GM12878 (cell line): ENCODE measurements around the gene CAMK2B. TPM values are rescaled to one million over a fixed set of nuclear protein-coding genes. Genes with fewer than 3 reads are reported as not detected.

Experiments
- ATAC-seq: fragments of 200-7000 bp; cut with Tn5 transposase; 3 replicates; pipeline ENCODE4 v1.9.1; 2020; ENCODE audit warnings: mild to moderate bottlenecking, moderate library complexity
- BruUV-seq: library from RNA; stranded (reverse); fragments of 400-500 nt; replicated peaks from 2 replicates; lab custom pipeline; 2021; lab: Mats Ljungman, UMichigan
- CTCF ChIA-PET: fragments of 300-600 bp; sonication (Branson Sonifier 250); formaldehyde crosslinking; extraction: SDS; loops from one replicate; lab custom pipeline; 2021; ENCODE audit warnings: inconsistent platforms; lab: Yijun Ruan, JAX
- POLR2A ChIA-PET: fragments of 350-600 bp; formaldehyde crosslinking; extraction: SDS; loops from one replicate; lab custom pipeline; 2021; ENCODE audit warnings: inconsistent platforms; lab: Charles Lee
- RAD21 ChIA-PET: fragments of 300-600 bp; sonication (Branson Sonifier 250); formaldehyde crosslinking; loops from one replicate; lab custom pipeline; 2023; ENCODE audit warnings: antibody characterized with exemption; ENCODE audit not compliant: unreplicated experiment; lab: Charles Lee
- SMC1A ChIA-PET: fragments of 300-600 bp; sonication (Branson Sonifier 250); formaldehyde crosslinking; loops from one replicate; lab custom pipeline; 2023; ENCODE audit not compliant: unreplicated experiment, uncharacterized antibody; lab: Charles Lee
- DNase-seq: peaks from one replicate; pipeline ENCODE4 v3.0.0-alpha.2; 2011; ENCODE audit warnings: low read depth, low spot score
- FAIRE-seq: peaks from 3 replicates; lab custom pipeline; 2011; peaks lifted over from hg19 to GRCh38; lab: Jason Lieb, UNC
- H2AFZ ChIP-seq: 2 replicates; pipeline ENCODE4 v1.6.0; 2011; ENCODE audit warnings: low read depth, low read length, control low read depth; ENCODE audit not compliant: control insufficient read depth
- H3K27ac ChIP-seq: 2 replicates; pipeline ENCODE4 v1.5.1; 2011; ENCODE audit warnings: control low read depth; ENCODE audit not compliant: control insufficient read depth, insufficient read depth
- H3K27me3 ChIP-seq, 2 experiments: replicated peaks in 1 of 2; 2 replicates each; pipeline versions ENCODE4 v1.6.0 to v1.6.1; 2011; ENCODE audit warnings: low read length in 1 of 2; ENCODE audit not compliant: control insufficient read depth in 2 of 2, insufficient read depth in 2 of 2
- H3K36me3 ChIP-seq, 2 experiments: 2 replicates each; pipeline ENCODE4 v1.5.1; 2011; ENCODE audit warnings: low read length in 1 of 2; ENCODE audit not compliant: control insufficient read depth in 2 of 2, insufficient read depth in 2 of 2
- H3K4me1 ChIP-seq: 2 replicates; pipeline ENCODE4 v1.6.1; 2011; ENCODE audit warnings: mild to moderate bottlenecking, low read length, moderate library complexity, mixed read lengths; ENCODE audit not compliant: control insufficient read depth, insufficient read depth
- H3K4me2 ChIP-seq: 2 replicates; pipeline ENCODE4 v1.6.0; 2011; ENCODE audit warnings: control low read depth; ENCODE audit not compliant: control insufficient read depth, insufficient read depth
- H3K4me3 ChIP-seq: fragments of 200-600 bp; sonication (generic); 2 replicates; pipeline ENCODE4 v1.5.1; 2016
- H3K79me2 ChIP-seq: 2 replicates; pipeline ENCODE4 v1.6.0; 2011; ENCODE audit warnings: low read length; ENCODE audit not compliant: control insufficient read depth, insufficient read depth
- H3K9ac ChIP-seq: 2 replicates; pipeline ENCODE4 v1.8.0; 2011; ENCODE audit warnings: low read length, control low read depth, mixed read lengths; ENCODE audit not compliant: control insufficient read depth, insufficient read depth
- H3K9me3 ChIP-seq: replicated peaks from 3 replicates; pipeline ENCODE4 v1.5.1; 2011; ENCODE audit warnings: mild to moderate bottlenecking, low read length; ENCODE audit not compliant: control insufficient read depth, insufficient read depth
- H4K20me1 ChIP-seq: 2 replicates; pipeline ENCODE4 v1.6.0; 2011; ENCODE audit not compliant: control insufficient read depth, insufficient read depth
- FOXM1 ChIP-seq: IDR thresholded peaks from 2 replicates; pipeline ENCODE4 v1.6.1; 2012; ENCODE audit warnings: low read depth, mild to moderate bottlenecking, inconsistent platforms, low read length, moderate library complexity
- HDGF ChIP-seq: fragments of 450-650 bp; IDR thresholded peaks from 2 replicates; pipeline ENCODE4 v1.6.1; 2016; ENCODE audit warnings: antibody characterized with exemption
- KAT2A ChIP-seq: conservative IDR thresholded peaks from 2 replicates; pipeline ENCODE4 v1.6.1; 2011; ENCODE audit warnings: low read depth, low read length; ENCODE audit not compliant: control insufficient read depth
- MLLT1 ChIP-seq: fragments of 450-650 bp; IDR thresholded peaks from 2 replicates; pipeline ENCODE4 v1.6.1; 2016; ENCODE audit warnings: mild to moderate bottlenecking
- MTA3 ChIP-seq: IDR thresholded peaks from 2 replicates; pipeline ENCODE4 v1.6.1; 2012; ENCODE audit warnings: low read length, inconsistent platforms, borderline replicate concordance
- NFYA ChIP-seq: IDR thresholded peaks from 2 replicates; pipeline ENCODE4 v1.6.1; 2011; ENCODE audit warnings: low read depth, mild to moderate bottlenecking, low read length, improper control_type of control experiment, borderline replicate concordance
- RELB ChIP-seq: fragments of 450-650 bp; IDR thresholded peaks from 2 replicates; pipeline ENCODE4 v1.6.1; 2017; ENCODE audit warnings: low read depth, mild to moderate bottlenecking, moderate library complexity
- SMAD1 ChIP-seq: fragments of 450-650 bp; IDR thresholded peaks from 2 replicates; pipeline ENCODE4 v1.6.1; 2018; ENCODE audit warnings: mild to moderate bottlenecking, low read depth; ENCODE audit not compliant: partially characterized antibody
- WGBS: methylation state at CpG from one replicate; pipeline ENCODE4 v1.1.6; 2016; ENCODE audit warnings: low lambda C conversion rate; ENCODE audit not compliant: insufficient replicate concordance, insufficient coverage; ENCODE audit errors: missing lambda C conversion rate; 5-methylcytosine and 5-hydroxymethylcytosine counted together
- in situ Hi-C: fragments of 300-500 bp; cut with MboI; formaldehyde crosslinking; loops from 9 replicates; pipeline ENCODE4 v1.14.3; 2018; ENCODE audit warnings: mixed read lengths
- intact Hi-C: fragments of 100-400 bp; cut with micrococcal nuclease; formaldehyde crosslinking; loops from one replicate; pipeline ENCODE4 v1.14.2; 2022; ENCODE audit not compliant: unreplicated experiment
- polyA plus RNA-seq, 11 experiments: library from polyadenylated mRNA; depleted of rRNA in 4 of 11; unstranded in 6 of 11; stranded (reverse) in 5 of 11; fragments of >200 nt; fragmentation: Nextera tagmentation in 4 of 11; fragmentation: Illumina TruSeq in 1 of 11; extraction: Ambion mirVana in 4 of 11; extraction: Trizol in 1 of 11; gene quantifications; 1 replicate in 1 of 11; 2 replicates in 10 of 11; pipeline versions ENCODE4 v1.2.1 to v1.2.3, GENCODE V29; 2011 to 2016; ENCODE audit warnings: inconsistent platforms in 2 of 11, missing spikeins in 2 of 11, low read depth in 1 of 11
- total RNA-seq, 4 experiments: library from RNA; depleted of rRNA in 3 of 4; stranded (reverse); fragments of >200 nt in 3 of 4; fragmentation: Illumina TruSeq in 1 of 4; extraction: Trizol in 1 of 4; gene quantifications; 2 replicates each; pipeline versions ENCODE4 v1.2.1 to v1.2.3, GENCODE V29; 2013 to 2021

CAMK2B gene
- total and polyA plus RNA-seq, 10 of the 15 experiments (the other 5 are each of a cell fraction or from before 2014, with no cell fraction given) = 0.06 to 0.23 (median 0.11) TPM; not detected in 5

- no peaks in the 10 kb centered on the region for H3K36me3 ChIP-seq
- no peak overlapping the region for H2AFZ ChIP-seq
- CTCF ChIA-PET = interaction anchor here (0.7 kb wide), 1 partner anchor 26 kb away, joined by 3 read pairs; no protein-coding TSS in a partner anchor
- RAD21 ChIA-PET = no interaction called here
- no peak overlapping the region for H3K27ac ChIP-seq
- 56% methylated on average over 3 of the region's 3 CpGs for WGBS
- ATAC-seq (no peak), DNase-seq (no peak), FAIRE-seq (no peak)
- intact Hi-C loops (no loop called here), in situ Hi-C loops (no loop called here)
- H3K9ac ChIP-seq = no peak overlapping the region
- SMC1A ChIA-PET = no interaction called here
- no peaks in the 10 kb centered on the region for H4K20me1 ChIP-seq
- TF ChIP-seq SMAD1 (no peak), MLLT1 (no peak), MTA3 (no peak), HDGF (no peak), NFYA (no peak), RELB (no peak), KAT2A (no peak), FOXM1 (no peak)
- no peaks in the 10 kb centered on the region for H3K4me1 ChIP-seq
- no peaks in the 10 kb centered on the region for H3K9me3 ChIP-seq
- H3K79me2 ChIP-seq = no peaks in the 10 kb centered on the region
- POLR2A ChIA-PET = no interaction called here
- H3K4me3 ChIP-seq = no peak overlapping the region
- no peaks in the 10 kb centered on the region; a peak in 1 of 4 replicates for H3K27me3 ChIP-seq
- H3K4me2 ChIP-seq = no peak overlapping the region
- BruUV-seq = no TSS peak
Observed at GRCh38 chr7:44267178-44267577, 58.2 kb downstream of the CAMK2B start.
